ENCODE data around the gene TMEM198.
A peak's percentile ranks its signal among the peaks of the same experiment; 100 is the strongest.

Gene TMEM198

DNA sequence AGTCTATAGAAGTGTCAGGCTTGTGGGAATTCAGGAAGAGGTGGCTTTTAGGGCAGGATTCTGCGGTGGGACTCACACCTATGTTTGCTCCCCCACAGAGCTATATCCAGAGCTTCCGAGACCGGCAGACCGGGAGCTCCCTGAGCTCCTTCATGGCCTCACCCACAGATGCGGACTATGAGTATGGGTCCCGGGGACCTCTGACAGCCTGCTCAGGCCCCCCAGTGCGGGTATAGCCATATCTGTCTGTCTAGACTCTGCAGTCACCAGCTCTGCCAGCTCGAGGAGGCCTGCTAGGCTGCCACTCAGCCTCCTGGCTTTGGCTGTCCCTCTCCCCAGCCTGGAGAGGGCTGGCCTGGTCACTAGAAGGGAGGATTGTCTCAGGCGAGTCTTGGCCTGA, 5.8 kb downstream of the TMEM198 start:
- TF ChIP-seq, protein P1, sequence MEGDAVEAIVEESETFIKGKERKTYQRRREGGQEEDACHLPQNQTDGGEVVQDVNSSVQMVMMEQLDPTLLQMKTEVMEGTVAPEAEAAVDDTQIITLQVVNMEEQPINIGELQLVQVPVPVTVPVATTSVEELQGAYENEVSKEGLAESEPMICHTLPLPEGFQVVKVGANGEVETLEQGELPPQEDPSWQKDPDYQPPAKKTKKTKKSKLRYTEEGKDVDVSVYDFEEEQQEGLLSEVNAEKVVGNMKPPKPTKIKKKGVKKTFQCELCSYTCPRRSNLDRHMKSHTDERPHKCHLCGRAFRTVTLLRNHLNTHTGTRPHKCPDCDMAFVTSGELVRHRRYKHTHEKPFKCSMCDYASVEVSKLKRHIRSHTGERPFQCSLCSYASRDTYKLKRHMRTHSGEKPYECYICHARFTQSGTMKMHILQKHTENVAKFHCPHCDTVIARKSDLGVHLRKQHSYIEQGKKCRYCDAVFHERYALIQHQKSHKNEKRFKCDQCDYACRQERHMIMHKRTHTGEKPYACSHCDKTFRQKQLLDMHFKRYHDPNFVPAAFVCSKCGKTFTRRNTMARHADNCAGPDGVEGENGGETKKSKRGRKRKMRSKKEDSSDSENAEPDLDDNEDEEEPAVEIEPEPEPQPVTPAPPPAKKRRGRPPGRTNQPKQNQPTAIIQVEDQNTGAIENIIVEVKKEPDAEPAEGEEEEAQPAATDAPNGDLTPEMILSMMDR (IDR thresholded peaks at IDR 0.05; ENCODE audit: low read depth, low read length, missing control alignments): no peak
- DNase-seq (ENCODE audit: low read depth): no peak
- in situ Hi-C loops (cut with HindIII; ENCODE audit: low sequenced_read_pairs): loop anchor here (25.0 kb wide), 1 partner anchor 137 kb away; the partner anchor contains the start of gene DES
- H3K4me3 ChIP-seq (ENCODE audit: low read depth, low read length): no peak overlapping the region

DNA sequence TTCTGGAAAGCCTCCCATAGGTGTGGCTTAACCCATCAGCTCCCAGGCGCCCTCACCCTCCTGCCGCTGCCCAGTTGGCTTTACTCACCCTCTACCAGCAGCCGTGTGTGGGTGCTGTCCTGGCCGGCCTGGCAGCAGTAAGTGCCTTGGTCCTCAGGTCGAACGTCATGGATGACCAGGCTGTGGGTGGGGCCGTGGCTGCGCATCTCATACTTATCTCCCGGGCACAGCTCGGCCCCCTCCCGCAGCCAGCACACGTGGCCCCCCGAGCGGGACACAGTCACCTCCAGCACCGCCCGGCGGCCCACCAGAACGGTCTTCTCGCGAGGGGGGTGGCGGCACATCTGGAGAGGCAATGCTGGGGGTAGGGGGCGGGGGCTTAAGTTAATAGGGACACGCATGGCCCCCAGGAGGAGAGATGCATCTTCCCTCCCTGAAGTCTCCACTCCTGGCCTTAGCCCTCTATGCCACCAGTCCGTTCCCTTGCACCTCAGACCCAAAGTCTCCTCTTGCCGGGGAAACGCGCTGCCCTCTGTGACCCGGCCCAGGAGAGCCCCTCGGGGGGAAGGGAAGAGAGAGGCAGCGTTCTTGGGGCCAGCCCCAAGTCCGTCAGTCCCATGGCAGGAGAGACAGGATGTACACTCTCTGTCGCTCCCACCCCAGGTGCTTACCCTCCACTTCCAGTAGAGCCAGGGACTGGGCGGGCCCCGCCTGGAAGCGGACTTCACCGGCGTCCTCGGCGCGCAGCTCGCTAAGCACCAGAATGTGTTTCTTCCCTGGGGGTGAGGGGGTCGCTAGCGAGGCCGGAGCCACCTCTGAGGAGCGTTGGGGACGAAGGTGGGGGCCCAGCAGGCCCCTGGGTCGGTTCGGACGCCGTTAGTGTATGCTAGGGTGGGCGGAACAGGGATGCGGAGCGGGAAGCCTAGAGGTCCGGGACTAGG, 7.9 kb downstream of the TMEM198 start:
- no peak for DNase-seq (ENCODE audit: low read depth)
- TF ChIP-seq, protein P1 (IDR thresholded peaks at IDR 0.05; ENCODE audit: low read depth, low read length, missing control alignments): no peak
- in situ Hi-C loops (cut with HindIII; ENCODE audit: low sequenced_read_pairs): no loop called here
- peak overlapping the region; percentile 52 for H3K4me3 ChIP-seq (ENCODE audit: low read depth, low read length)

- peak overlapping the region; percentile 52 for H3K4me3 ChIP-seq (ENCODE audit: low read depth, low read length)
- in situ Hi-C loops (cut with HindIII; ENCODE audit: low sequenced_read_pairs): no loop called here
- TF ChIP-seq, protein P1 (IDR thresholded peaks at IDR 0.05; ENCODE audit: low read depth, low read length, missing control alignments): no peak
- DNase-seq (ENCODE audit: low read depth): peak; percentile 51
Observed at GRCh38 chr2:219552382-219553167, 8.7 kb downstream of the TMEM198 start.

DNA sequence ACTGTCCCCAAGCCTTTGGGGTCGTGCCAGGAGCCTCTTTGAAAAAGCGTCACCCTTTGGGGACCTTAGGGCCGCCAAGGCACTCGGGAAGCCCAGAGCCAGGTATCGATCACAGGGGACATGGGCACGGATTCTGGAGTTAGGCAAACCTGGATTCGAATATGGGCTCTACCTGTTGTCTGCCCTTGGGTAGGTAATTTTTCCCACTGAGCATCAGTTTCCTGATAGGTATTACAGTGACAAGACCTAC, 9.3 kb downstream of the TMEM198 start:
- TF ChIP-seq, protein P1 (IDR thresholded peaks at IDR 0.05; ENCODE audit: low read depth, low read length, missing control alignments): no peak
- H3K4me3 ChIP-seq (ENCODE audit: low read depth, low read length): peak overlapping the region; percentile 52
- no peak for DNase-seq (ENCODE audit: low read depth)
- in situ Hi-C loops (cut with HindIII; ENCODE audit: low sequenced_read_pairs): no loop called here

GRCh38 chr2:219553463-219553963, 9.7 kb downstream of the TMEM198 start:
- H3K4me3 ChIP-seq (ENCODE audit: low read depth, low read length): no peak overlapping the region
- TF ChIP-seq, protein P1 (IDR thresholded peaks at IDR 0.05; ENCODE audit: low read depth, low read length, missing control alignments): no peak
- no peak for DNase-seq (ENCODE audit: low read depth)
- in situ Hi-C loops (cut with HindIII; ENCODE audit: low sequenced_read_pairs): no loop called here

DNA sequence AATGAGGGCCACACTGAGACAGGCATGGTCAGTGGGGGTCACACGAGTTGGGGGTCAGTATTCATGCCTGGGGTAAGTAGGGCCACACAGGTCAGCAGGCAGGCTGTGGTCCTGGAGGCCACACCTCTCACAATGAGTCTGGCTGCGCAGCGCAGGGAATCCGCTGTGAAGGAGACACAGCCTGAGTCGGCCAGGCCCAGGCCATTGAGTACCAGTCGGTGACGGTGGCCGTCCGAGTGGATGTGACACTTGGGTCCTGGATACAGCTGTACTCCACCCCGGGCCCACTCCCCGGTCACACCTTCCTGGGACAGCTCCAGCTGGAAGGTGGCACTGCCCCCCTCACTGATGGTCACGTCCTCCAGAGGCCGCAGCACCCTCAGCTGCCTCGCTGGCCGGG, 10.5 kb downstream of the TMEM198 start:
- in situ Hi-C loops (cut with HindIII; ENCODE audit: low sequenced_read_pairs): no loop called here
- H3K4me3 ChIP-seq (ENCODE audit: low read depth, low read length): no peak overlapping the region
- DNase-seq (ENCODE audit: low read depth): no peak
- TF ChIP-seq, protein P1 (IDR thresholded peaks at IDR 0.05; ENCODE audit: low read depth, low read length, missing control alignments): no peak

Data from astrocyte of the cerebellum (primary cell).